ENCODE results near the gene NUTF2.
"Not testable (repeated sequence)": the region's sequence is repeated elsewhere in the genome, so short reads cannot be mapped to it uniquely, and the experiment has no call there.

NUTF2 gene

GRCh38 chr16:67864044-67864443 is 17.3 kb downstream of the NUTF2 start:
- not testable (repeated sequence) for DNase-seq (ENCODE audit: low spot score)

DNA sequence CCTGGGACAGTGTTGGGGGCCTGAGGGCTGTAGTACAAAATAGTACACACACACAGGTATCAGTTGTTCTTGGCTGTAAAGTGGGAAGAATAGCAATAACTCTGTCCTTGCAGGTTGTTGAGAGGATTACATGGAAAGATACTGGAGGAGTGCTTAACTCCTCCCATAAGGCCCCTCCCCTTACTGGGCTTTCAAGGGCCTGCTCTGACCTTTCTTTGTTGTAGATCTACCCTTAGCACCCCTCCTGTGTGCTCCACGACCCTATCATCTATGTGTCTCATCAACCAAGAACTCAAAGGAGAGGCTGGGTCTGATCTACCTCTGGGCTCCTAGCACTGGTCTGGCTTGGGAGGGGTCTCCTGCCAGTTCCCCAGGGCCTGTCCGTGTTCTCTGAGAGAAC is 17.9 kb downstream of the NUTF2 start:
- no peak for DNase-seq (ENCODE audit: low spot score)

- no peak for DNase-seq (ENCODE audit: low spot score)
These were observed 18.6 kb downstream of the NUTF2 start for GRCh38 chr16:67865318-67865717.

GRCh38 chr16:67868290-67868689 is 21.6 kb downstream of the NUTF2 start:
- DNase-seq (ENCODE audit: low spot score): no peak

- DNase-seq (ENCODE audit: low spot score): no peak
These were observed 22.9 kb downstream of the NUTF2 start for GRCh38 chr16:67869653-67870052.

DNA sequence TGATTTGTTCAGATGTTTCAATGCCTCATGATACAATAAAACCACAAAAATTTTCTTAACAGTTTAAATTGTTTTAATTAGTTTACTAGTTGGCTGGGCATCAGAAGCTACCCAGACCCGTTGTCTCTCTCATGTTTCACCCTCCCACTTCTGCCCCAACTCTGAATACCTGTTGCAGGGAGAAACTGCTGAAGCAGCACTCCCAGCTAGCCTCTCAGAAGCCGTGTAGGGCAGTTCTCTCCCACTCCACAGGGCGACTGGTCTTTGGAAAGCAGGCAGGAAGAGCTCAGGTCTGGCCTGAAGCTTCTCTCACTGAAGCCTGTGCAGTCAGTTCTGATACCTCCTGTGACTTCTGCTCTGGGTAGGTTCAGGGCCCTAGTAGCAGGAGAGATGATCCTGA is 24.5 kb downstream of the NUTF2 start:
- DNase-seq (ENCODE audit: low spot score): no peak

GRCh38 chr16:67872131-67872630 is 25.4 kb downstream of the NUTF2 start:
- no peak for DNase-seq (ENCODE audit: low spot score)

- DNase-seq (ENCODE audit: low spot score): peak; percentile 90
These were observed 26.1 kb downstream of the NUTF2 start, which contains the start of gene EDC4 for GRCh38 chr16:67872631-67873434. EDC4 (plus strand) TSS chr16:67873052; CDS start chr16:67873262, 210 bp downstream.

DNA sequence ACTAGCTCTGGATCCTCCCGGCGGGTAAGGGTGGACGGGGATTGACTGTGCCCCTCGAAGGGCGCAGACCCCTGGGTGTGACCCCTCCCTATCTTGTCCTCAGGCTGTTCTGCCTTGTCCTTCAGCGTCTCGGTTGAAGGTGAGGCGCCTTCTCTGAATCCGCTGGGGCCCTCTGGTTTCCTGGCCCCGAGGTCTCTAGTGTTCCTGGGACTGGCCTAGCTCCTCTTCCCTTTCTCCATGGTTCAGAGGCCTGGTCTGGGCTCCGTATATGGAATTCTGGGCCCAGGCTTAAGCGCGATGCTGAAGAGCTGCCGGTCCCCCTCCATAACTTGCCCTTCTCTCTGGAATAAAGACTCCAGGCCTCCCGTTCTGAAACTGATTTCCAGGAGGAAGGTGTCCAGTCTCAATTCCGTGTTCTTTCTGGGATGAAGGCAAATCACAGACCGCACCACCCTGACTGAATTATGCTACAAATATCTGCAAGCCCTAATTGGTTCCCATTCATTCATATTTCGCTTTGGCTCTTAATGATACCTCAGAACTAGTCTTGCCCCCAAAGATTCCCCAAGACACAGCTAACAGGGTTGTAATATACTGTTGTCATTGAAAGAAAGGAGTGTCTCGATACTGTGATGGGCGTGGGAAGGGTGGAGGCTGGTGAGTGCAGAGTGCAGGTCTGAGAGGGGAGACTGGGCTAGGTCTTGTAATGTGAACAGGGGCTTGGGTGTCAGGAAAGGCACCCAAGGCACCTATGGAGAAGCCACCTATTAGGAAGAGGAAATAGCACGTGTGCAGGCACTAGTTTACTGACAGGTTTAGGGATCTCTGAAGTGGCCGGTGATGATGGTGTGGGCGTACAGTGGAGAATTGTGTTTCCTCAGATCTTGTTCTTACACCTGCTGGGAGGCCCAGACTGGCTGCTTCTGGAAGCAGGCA is 27.0 kb downstream of the NUTF2 start:
- no peak for DNase-seq (ENCODE audit: low spot score)

DNA sequence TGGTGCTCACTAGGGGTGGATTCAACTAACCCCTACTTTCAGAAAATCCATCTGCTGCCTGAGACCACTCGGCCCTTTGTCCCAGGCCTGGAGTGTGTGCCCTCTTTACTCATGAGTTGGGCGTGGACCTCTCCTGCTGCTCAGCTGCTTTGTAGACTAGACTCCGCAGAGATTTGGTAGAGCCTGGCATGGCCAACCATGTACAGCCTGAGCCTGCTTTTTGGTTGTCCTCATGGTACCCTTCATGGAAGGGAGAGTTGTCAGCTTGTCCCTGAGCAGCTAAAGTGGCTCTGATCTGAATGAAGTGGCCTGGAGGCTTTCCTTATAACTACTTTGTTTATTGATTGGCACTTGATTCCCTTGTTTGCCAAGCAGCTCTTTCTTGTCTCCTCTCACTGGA is 27.6 kb downstream of the NUTF2 start:
- DNase-seq (ENCODE audit: low spot score): no peak

DNA sequence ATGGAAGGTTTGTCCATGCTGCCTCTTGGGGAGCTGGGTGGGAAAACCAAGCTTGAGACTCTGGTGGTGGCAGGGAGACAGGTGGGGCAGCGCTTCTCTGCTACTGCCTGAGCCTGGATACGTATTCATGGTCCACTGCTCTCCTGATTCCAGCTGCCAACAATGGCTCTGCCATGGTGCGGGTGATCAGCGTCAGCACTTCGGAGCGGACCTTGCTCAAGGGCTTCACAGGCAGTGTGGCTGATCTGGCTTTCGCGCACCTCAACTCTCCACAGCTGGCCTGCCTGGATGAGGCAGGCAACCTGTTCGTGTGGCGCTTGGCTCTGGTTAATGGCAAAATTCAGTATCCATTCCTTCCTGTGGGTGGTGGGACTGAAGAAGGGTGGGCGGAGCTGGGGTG is 30.3 kb downstream of the NUTF2 start:
- DNase-seq (ENCODE audit: low spot score): no peak

- DNase-seq (ENCODE audit: low spot score): no peak
These were observed 31.5 kb downstream of the NUTF2 start for GRCh38 chr16:67878232-67878631.

- no peak for DNase-seq (ENCODE audit: low spot score)
These were observed 32.1 kb downstream of the NUTF2 start for GRCh38 chr16:67878846-67879245.

DNA sequence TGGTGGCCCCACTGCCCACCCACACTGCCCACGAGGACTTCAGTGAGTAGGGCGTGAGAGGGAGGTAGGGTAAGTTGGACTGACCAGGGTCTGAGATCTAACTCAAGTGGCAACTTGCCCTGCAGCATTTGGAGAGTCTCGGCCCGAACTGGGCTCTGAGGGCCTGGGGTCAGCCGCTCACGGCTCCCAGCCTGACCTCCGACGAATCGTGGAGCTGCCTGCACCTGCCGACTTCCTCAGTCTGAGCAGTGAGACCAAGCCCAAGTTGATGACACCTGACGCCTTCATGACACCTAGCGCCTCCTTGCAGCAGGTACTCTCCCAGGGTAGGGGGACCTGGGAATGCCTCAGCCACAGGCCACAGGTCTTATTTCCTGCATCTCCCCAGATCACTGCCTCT is 32.7 kb downstream of the NUTF2 start:
- DNase-seq (ENCODE audit: low spot score): no peak

GRCh38 chr16:67879936-67880335 is 33.2 kb downstream of the NUTF2 start:
- no peak for DNase-seq (ENCODE audit: low spot score)

DNA sequence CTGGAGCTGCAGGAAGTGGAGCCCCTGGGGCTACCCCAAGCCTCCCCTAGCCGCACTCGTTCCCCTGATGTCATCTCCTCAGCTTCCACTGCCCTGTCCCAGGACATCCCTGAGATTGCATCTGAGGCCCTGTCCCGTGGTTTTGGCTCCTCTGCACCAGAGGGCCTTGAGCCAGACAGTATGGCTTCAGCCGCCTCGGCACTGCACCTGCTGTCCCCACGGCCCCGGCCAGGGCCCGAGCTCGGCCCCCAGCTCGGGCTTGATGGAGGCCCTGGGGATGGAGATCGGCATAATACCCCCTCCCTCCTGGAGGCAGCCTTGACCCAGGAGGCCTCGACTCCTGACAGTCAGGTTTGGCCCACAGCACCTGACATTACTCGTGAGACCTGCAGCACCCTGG is 33.9 kb downstream of the NUTF2 start:
- no peak for DNase-seq (ENCODE audit: low spot score)

DNA sequence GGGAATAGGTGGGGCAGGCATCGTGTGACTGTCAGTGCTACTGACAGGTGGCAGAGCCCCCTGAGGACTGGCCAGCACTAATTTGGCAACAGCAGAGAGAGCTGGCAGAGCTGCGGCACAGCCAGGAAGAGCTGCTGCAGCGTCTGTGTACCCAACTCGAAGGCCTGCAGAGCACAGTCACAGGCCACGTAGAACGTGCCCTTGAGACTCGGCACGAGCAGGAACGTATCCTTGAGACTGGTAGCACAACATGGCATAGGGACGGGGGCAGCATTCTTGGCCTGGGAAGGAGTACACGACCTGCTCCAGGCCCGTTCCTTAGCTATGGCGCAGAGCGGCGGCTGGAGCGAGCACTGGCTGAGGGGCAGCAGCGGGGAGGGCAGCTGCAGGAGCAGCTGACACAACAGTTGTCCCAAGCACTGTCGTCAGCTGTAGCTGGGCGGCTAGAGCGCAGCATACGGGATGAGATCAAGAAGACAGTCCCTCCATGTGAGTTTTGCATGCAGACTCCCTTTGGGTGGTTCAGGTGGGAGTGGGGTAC is 35.0 kb downstream of the NUTF2 start:
- DNase-seq (ENCODE audit: low spot score): no peak

DNA sequence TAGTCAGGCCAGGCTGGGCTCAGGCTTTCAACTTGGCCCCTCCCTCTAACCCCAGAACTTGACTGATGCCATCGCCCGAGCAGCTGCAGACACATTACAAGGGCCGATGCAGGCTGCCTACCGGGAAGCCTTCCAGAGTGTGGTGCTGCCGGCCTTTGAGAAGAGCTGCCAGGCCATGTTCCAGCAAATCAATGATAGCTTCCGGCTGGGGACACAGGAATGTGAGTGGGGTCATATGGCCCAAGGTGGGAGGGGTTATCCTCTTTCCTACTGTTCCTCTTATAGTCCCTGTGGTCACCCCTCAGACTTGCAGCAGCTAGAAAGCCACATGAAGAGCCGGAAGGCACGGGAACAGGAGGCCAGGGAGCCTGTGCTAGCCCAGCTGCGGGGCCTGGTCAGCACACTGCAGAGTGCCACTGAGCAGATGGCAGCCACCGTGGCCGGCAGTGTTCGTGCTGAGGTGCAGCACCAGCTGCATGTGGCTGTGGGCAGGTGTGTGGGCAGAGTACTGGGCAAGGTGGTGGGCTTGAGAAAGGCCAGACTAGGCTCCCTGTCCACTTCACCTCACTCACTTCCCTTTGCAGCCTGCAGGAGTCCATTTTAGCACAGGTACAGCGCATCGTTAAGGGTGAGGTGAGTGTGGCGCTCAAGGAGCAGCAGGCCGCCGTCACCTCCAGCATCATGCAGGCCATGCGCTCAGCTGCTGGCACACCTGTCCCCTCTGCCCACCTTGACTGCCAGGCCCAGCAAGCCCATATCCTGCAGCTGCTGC is 35.8 kb downstream of the NUTF2 start:
- no peak for DNase-seq (ENCODE audit: low spot score)

DNA sequence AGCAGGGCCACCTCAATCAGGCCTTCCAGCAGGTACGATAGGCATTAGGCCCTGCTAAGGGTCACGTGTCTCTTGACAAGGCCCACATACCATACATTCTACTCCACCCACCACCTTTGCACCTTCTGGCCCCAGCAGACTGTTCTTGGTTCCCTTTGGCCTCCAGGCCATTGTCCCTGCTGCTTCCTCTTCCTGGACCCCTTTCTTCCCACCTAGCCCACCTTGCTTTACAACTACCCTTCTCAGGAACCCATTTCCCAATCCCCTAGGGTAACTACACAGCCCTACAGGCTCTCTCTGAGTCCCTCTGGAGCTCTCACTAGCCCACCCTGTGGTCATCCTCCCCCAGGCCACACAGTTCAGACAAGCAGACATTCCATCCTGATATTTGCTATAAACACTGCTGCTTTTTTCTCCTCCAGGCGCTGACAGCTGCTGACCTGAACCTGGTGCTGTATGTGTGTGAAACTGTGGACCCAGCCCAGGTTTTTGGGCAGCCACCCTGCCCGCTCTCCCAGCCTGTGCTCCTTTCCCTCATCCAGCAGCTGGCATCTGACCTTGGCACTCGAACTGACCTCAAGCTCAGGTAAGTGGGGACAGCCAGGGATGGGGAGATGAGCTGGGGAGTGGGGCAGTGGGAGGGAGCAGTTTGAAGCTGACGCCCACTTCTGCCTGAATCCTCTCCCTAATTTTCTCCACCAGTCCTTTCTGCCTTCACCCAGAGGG is 36.6 kb downstream of the NUTF2 start:
- DNase-seq (ENCODE audit: low spot score): no peak

GRCh38 chr16:67883872-67884261 is 37.1 kb downstream of the NUTF2 start:
- peak; percentile 85 for DNase-seq (ENCODE audit: low spot score)

DNA sequence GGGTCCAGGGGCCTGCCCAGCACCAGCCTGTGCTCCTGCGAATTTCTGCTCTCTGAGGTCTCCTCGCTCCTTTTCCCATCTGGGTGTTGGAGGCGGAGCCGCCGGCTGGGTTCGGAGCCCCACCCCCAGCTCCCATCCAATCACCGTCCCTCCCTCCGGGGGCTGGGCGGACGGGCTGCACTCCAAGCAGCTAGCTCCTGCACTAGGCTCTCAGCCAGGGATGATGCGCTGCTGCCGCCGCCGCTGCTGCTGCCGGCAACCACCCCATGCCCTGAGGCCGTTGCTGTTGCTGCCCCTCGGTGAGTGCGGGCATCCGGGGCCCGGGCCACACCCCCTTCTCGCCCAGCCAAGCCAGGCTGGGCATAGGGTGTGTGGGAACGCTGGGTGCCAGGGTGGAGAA is 38.0 kb downstream of the NUTF2 start, which contains the start of gene NRN1L:
Gene NRN1L, plus strand, starts transcription at position 202 of the 400 bp plus-strand sequence. Its CDS starts 19 bp downstream, at position 221.
- DNase-seq (ENCODE audit: low spot score): no peak

Measured in germinal center (tissue), 1 donor.